WTC11 (cell line): ENCODE measurements around the gene FAM234A. TPM values are rescaled to one million over a fixed set of nuclear protein-coding genes. Genes with fewer than 3 reads are reported as not detected.

Experiments
- ATAC-seq: fragments of 200-7000 bp; cut with Tn5 transposase; 2 replicates; pipeline ENCODE4 v1.10.0; 2021; ENCODE audit warnings: mild to moderate bottlenecking, moderate library complexity
- CTCF ChIA-PET: fragments of 300-600 bp; sonication (Branson Sonifier 250); formaldehyde crosslinking; loops from one replicate; lab custom pipeline; 2021; ENCODE audit warnings: antibody characterized with exemption; lab: Charles Lee
- POLR2A ChIA-PET: fragments of 350-600 bp; sonication (Branson Sonifier 250); formaldehyde crosslinking; loops from one replicate; lab custom pipeline; 2021; ENCODE audit warnings: antibody characterized with exemption; lab: Charles Lee
- DNase-seq: peaks from one replicate; pipeline ENCODE4 v3.0.0; 2021; ENCODE audit warnings: low spot score
- H3K27ac Mint-ChIP-seq: 2 replicates; pipeline ENCODE4 v1.8.0; 2021; ENCODE audit warnings: mixed read lengths
- H3K27me3 Mint-ChIP-seq: 2 replicates; pipeline ENCODE4 v1.8.0; 2021; ENCODE audit warnings: low read depth, mild to moderate bottlenecking, moderate library complexity, mixed read lengths
- H3K36me3 Mint-ChIP-seq: 2 replicates; pipeline ENCODE4 v1.8.0; 2021; ENCODE audit warnings: mixed read lengths
- H3K4me1 Mint-ChIP-seq: 2 replicates; pipeline ENCODE4 v1.8.0; 2022; ENCODE audit warnings: mixed read lengths
- H3K4me3 Mint-ChIP-seq: 2 replicates; pipeline ENCODE4 v1.8.0; 2021; ENCODE audit warnings: mild to moderate bottlenecking, moderate library complexity, mixed read lengths
- H3K9me3 Mint-ChIP-seq: 2 replicates; pipeline ENCODE4 v1.8.0; 2021; ENCODE audit warnings: mixed read lengths
- FOXP1 ChIP-seq: sonication (generic); formaldehyde crosslinking; IDR thresholded peaks from 2 replicates; pipeline ENCODE4 v1.8.0; 2022; ENCODE audit warnings: missing genetic modification reagents, mild to moderate bottlenecking, moderate library complexity, borderline replicate concordance
- IRF2 ChIP-seq: sonication (generic); formaldehyde crosslinking; IDR thresholded peaks from 2 replicates; pipeline ENCODE4 v1.8.0; 2022; ENCODE audit warnings: low read depth, missing genetic modification reagents, borderline replicate concordance
- MXD4 ChIP-seq: fragments of 250-450 bp; sonication (Bioruptor Pico); IDR thresholded peaks from 2 replicates; pipeline ENCODE4 v1.8.0; 2021; ENCODE audit warnings: mild to moderate bottlenecking, moderate library complexity, borderline replicate concordance
- MYBL2 ChIP-seq: sonication (generic); formaldehyde crosslinking; IDR thresholded peaks from 2 replicates; pipeline ENCODE4 v1.8.1; 2023; ENCODE audit warnings: mild to moderate bottlenecking, moderate library complexity, missing genetic modification reagents
- OVOL2 ChIP-seq: fragments of 250-450 bp; sonication (Bioruptor Pico); IDR thresholded peaks from 2 replicates; pipeline ENCODE4 v1.9.0; 2021; ENCODE audit warnings: mild to moderate bottlenecking, borderline replicate concordance
- SMAD3 ChIP-seq: sonication (generic); formaldehyde crosslinking; IDR thresholded peaks from 2 replicates; pipeline ENCODE4 v1.8.0; 2022; ENCODE audit warnings: missing genetic modification reagents, mild to moderate bottlenecking, borderline replicate concordance
- SP1 ChIP-seq: sonication (generic); formaldehyde crosslinking; conservative IDR thresholded peaks from 2 replicates; pipeline ENCODE4 v1.8.1; 2022; ENCODE audit warnings: missing genetic modification reagents
- TCF7 ChIP-seq: sonication (generic); formaldehyde crosslinking; IDR thresholded peaks from 2 replicates; pipeline ENCODE4 v1.8.0; 2022; ENCODE audit warnings: mild to moderate bottlenecking, low read depth, missing genetic modification reagents, moderate library complexity
- TP53 ChIP-seq: sonication (generic); formaldehyde crosslinking; IDR thresholded peaks from 2 replicates; pipeline ENCODE4 v1.8.1; 2023; ENCODE audit warnings: mild to moderate bottlenecking, missing genetic modification reagents
- ZNF416 ChIP-seq: fragments of 250-450 bp; sonication (Bioruptor Pico); IDR thresholded peaks from 2 replicates; pipeline ENCODE4 v1.9.0; 2021; ENCODE audit warnings: mild to moderate bottlenecking, inconsistent platforms
- total RNA-seq: library from RNA; stranded (reverse); gene quantifications from 3 replicates; pipeline ENCODE4 v1.2.3, GENCODE V29; 2021
- TF ChIP-seq, protein P1 (sequence below): sonication (generic); formaldehyde crosslinking; IDR thresholded peaks from 2 replicates; pipeline ENCODE4 v1.8.1; 2023; ENCODE audit warnings: mild to moderate bottlenecking, missing genetic modification reagents, moderate library complexity
- TF ChIP-seq, protein P2 (sequence below): sonication (generic); formaldehyde crosslinking; IDR thresholded peaks from 2 replicates; pipeline ENCODE4 v1.8.1; 2023; ENCODE audit warnings: mild to moderate bottlenecking, moderate library complexity, missing genetic modification reagents
- TF ChIP-seq, protein P3 (sequence below): sonication (generic); formaldehyde crosslinking; IDR thresholded peaks from 2 replicates; pipeline ENCODE4 v1.8.0; 2022; ENCODE audit warnings: mild to moderate bottlenecking, missing genetic modification reagents
- TF ChIP-seq, protein P4 (sequence below): sonication (generic); formaldehyde crosslinking; conservative IDR thresholded peaks from 2 replicates; pipeline ENCODE4 v1.8.1; 2022; ENCODE audit warnings: mild to moderate bottlenecking, missing genetic modification reagents
- TF ChIP-seq, protein P5 (sequence below): sonication (generic); formaldehyde crosslinking; IDR thresholded peaks from 2 replicates; pipeline ENCODE4 v1.8.0; 2022; ENCODE audit warnings: mild to moderate bottlenecking, missing genetic modification reagents
- TF ChIP-seq, protein P6 (sequence below): sonication (generic); formaldehyde crosslinking; IDR thresholded peaks from 2 replicates; pipeline ENCODE4 v1.8.0; 2022; ENCODE audit warnings: missing genetic modification reagents

FAM234A gene
- total RNA-seq, 1 experiment from 2014 or later = 115 TPM

DNA sequence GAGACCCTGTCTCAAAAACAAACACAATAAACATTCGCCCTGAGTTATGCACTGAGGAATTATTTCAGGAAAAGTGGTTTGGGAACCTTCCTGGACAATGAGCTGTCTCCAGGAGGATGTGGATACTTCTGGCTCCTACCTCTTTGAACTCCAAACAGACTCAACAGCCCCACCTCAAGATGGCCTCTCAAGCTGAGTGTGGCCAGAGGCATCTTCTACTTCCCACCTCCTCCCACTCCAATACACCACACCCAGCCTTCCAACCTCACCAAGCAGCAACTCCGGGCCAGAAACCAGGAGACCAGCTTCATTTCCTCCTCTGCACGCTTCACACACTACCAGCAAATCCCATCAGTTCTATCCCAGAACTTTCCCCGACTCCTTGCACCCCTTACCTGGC is 42.8 kb upstream of the FAM234A start:
- TF ChIP-seq MYBL2 (CRISPR knock-in tag) (no peak), TCF7 (CRISPR knock-in tag) (no peak)
- TF ChIP-seq, protein P1, sequence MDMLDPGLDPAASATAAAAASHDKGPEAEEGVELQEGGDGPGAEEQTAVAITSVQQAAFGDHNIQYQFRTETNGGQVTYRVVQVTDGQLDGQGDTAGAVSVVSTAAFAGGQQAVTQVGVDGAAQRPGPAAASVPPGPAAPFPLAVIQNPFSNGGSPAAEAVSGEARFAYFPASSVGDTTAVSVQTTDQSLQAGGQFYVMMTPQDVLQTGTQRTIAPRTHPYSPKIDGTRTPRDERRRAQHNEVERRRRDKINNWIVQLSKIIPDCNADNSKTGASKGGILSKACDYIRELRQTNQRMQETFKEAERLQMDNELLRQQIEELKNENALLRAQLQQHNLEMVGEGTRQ (CRISPR knock-in tag) = no peak
- TF ChIP-seq, protein P2, sequence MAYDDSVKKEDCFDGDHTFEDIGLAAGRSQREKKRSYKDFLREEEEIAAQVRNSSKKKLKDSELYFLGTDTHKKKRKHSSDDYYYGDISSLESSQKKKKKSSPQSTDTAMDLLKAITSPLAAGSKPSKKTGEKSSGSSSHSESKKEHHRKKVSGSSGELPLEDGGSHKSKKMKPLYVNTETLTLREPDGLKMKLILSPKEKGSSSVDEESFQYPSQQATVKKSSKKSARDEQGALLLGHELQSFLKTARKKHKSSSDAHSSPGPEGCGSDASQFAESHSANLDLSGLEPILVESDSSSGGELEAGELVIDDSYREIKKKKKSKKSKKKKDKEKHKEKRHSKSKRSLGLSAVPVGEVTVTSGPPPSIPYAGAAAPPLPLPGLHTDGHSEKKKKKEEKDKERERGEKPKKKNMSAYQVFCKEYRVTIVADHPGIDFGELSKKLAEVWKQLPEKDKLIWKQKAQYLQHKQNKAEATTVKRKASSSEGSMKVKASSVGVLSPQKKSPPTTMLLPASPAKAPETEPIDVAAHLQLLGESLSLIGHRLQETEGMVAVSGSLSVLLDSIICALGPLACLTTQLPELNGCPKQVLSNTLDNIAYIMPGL (CRISPR knock-in tag) = no peak
- TF ChIP-seq, all 79 proteins: peak for 0
- ChIA-PET CTCF (interaction anchor here (1.6 kb wide), 1 partner anchor 85 kb away, joined by 8 read pairs; no protein-coding TSS in a partner anchor), POLR2A (interaction anchor here (0.7 kb wide), 1 partner anchor 87 kb away, joined by 4 read pairs; no protein-coding TSS in a partner anchor)
- Mint-ChIP-seq H3K4me1 (no peaks in the 10 kb centered on the region), H3K36me3 (peaks cover 75% of the 10 kb centered on the region), H3K9me3 (no peaks in the 10 kb centered on the region), H3K27me3 (no peaks in the 10 kb centered on the region), H3K27ac (peak overlapping the region; percentile 52), H3K4me3 (no peak overlapping the region)
- DNase-seq (no peak), ATAC-seq (no peak)

DNA sequence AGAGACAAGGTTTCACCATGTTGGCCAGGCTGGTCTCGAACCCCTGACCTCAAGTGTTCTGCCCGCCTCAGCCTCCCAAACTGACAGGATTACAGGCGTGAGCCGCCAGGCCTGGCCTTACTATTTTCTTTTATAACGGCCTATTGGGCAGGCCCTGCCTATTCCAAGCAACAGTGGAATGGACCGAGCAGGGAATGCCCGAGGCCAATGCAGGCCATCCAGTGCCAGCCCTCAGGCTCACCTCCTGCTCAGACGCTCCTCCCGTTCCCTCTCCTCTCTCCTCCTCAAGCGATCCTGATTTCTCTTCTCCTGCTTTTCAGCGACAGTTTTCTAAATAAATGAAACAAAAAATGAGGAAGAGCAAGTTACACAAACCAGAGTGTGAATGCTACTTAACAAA is 41.9 kb upstream of the FAM234A start:
- POLR2A ChIA-PET = no interaction called here
- Mint-ChIP-seq H3K27ac (no peak overlapping the region), H3K4me1 (no peaks in the 10 kb centered on the region), H3K27me3 (no peaks in the 10 kb centered on the region), H3K4me3 (no peak overlapping the region), H3K36me3 (peaks cover 78% of the 10 kb centered on the region), H3K9me3 (no peaks in the 10 kb centered on the region)
- ATAC-seq = no peak
- DNase-seq = no peak
- CTCF ChIA-PET = no interaction called here
- TF ChIP-seq SMAD3 (CRISPR knock-in tag) (no peak), SP1 (CRISPR knock-in tag) (no peak)
- TF ChIP-seq, protein P3, sequence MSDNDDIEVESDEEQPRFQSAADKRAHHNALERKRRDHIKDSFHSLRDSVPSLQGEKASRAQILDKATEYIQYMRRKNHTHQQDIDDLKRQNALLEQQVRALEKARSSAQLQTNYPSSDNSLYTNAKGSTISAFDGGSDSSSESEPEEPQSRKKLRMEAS = no peak

DNA sequence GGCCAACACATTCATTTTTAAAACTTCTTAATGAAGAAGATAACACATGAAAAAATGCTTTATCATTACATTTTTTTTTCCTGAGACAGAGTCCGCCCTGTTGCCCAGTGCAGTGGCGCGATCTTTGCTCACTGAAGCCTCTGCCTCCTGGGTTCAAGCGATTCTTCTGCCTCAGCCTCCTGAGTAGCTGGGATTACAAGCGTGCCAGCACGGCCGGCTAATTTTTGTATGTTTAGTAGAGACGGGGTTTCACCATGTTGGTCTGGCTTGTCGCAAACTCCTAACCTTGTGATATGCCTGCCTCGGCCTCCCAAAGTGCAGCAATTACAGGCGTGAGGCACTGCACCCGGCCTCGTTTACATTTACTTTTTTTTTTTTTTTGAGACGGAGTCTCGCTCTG is 41.2 kb upstream of the FAM234A start:
- Mint-ChIP-seq H3K9me3 (no peaks in the 10 kb centered on the region), H3K36me3 (peaks cover 83% of the 10 kb centered on the region), H3K4me3 (no peak overlapping the region), H3K4me1 (no peaks in the 10 kb centered on the region), H3K27ac (no peak overlapping the region), H3K27me3 (no peaks in the 10 kb centered on the region)
- TF ChIP-seq, protein P4, sequence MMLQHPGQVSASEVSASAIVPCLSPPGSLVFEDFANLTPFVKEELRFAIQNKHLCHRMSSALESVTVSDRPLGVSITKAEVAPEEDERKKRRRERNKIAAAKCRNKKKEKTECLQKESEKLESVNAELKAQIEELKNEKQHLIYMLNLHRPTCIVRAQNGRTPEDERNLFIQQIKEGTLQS (CRISPR knock-in tag) = no peak
- TF ChIP-seq SMAD3 (CRISPR knock-in tag) (no peak), ZNF416 (no peak), MXD4 (no peak)
- TF ChIP-seq, protein P2 (CRISPR knock-in tag) = no peak
- TF ChIP-seq, protein P5, sequence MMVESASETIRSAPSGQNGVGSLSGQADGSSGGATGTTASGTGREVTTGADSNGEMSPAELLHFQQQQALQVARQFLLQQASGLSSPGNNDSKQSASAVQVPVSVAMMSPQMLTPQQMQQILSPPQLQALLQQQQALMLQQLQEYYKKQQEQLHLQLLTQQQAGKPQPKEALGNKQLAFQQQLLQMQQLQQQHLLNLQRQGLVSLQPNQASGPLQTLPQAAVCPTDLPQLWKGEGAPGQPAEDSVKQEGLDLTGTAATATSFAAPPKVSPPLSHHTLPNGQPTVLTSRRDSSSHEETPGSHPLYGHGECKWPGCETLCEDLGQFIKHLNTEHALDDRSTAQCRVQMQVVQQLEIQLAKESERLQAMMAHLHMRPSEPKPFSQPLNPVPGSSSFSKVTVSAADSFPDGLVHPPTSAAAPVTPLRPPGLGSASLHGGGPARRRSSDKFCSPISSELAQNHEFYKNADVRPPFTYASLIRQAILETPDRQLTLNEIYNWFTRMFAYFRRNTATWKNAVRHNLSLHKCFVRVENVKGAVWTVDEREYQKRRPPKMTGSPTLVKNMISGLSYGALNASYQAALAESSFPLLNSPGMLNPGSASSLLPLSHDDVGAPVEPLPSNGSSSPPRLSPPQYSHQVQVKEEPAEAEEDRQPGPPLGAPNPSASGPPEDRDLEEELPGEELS = no peak
- ATAC-seq (no peak), DNase-seq (no peak)
- POLR2A ChIA-PET = no interaction called here
- CTCF ChIA-PET = interaction anchor here (0.9 kb wide), 1 partner anchor 169 kb away, joined by 3 read pairs; no protein-coding TSS in a partner anchor

DNA sequence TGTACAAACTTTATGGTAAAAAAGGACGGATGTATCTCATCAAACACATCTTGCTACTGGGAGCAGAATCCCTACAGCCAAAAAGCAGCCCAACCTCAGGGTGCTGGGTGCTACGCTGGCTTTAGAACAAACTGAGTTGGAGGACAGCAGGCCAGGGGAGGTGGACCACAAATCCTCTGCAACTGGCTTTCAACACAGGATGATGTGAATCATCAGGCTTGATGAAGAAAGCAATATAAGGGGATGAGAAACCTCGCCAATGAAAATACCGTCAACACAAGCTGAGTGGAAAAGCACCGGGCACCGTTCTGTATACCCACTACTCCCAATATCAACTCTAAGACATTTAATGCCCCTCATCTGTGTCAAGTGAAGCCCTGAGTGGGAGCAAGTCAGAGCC is 40.1 kb upstream of the FAM234A start:
- Mint-ChIP-seq H3K36me3 (peaks cover 81% of the 10 kb centered on the region), H3K9me3 (no peaks in the 10 kb centered on the region), H3K27me3 (no peaks in the 10 kb centered on the region), H3K4me1 (no peaks in the 10 kb centered on the region), H3K4me3 (no peak overlapping the region), H3K27ac (no peak overlapping the region; the same call in 1 of the 2 replicates)
- ChIA-PET CTCF (no interaction called here), POLR2A (no interaction called here)
- ATAC-seq (no peak), DNase-seq (no peak)
- TF ChIP-seq OVOL2 (no peak), FOXP1 (no peak), TP53 (CRISPR knock-in tag) (no peak), IRF2 (no peak)
- TF ChIP-seq, protein P1 (CRISPR knock-in tag) = no peak
- TF ChIP-seq, protein P6, sequence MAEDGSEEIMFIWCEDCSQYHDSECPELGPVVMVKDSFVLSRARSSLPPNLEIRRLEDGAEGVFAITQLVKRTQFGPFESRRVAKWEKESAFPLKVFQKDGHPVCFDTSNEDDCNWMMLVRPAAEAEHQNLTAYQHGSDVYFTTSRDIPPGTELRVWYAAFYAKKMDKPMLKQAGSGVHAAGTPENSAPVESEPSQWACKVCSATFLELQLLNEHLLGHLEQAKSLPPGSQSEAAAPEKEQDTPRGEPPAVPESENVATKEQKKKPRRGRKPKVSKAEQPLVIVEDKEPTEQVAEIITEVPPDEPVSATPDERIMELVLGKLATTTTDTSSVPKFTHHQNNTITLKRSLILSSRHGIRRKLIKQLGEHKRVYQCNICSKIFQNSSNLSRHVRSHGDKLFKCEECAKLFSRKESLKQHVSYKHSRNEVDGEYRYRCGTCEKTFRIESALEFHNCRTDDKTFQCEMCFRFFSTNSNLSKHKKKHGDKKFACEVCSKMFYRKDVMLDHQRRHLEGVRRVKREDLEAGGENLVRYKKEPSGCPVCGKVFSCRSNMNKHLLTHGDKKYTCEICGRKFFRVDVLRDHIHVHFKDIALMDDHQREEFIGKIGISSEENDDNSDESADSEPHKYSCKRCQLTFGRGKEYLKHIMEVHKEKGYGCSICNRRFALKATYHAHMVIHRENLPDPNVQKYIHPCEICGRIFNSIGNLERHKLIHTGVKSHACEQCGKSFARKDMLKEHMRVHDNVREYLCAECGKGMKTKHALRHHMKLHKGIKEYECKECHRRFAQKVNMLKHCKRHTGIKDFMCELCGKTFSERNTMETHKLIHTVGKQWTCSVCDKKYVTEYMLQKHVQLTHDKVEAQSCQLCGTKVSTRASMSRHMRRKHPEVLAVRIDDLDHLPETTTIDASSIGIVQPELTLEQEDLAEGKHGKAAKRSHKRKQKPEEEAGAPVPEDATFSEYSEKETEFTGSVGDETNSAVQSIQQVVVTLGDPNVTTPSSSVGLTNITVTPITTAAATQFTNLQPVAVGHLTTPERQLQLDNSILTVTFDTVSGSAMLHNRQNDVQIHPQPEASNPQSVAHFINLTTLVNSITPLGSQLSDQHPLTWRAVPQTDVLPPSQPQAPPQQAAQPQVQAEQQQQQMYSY (CRISPR knock-in tag) = no peak
- TF ChIP-seq, protein P3 = no peak
